HG03280 (cell line): Measurements from ENCODE around the gene MTFP1.
"Not testable (repeated sequence)": the region's sequence is repeated elsewhere in the genome, so short reads cannot be mapped to it uniquely, and the experiment has no call there.

ENCODE experiments used
- ATAC-seq: cut with Tn5 transposase; IDR thresholded peaks from one replicate; pipeline ENCODE4 v1.9.1; 2021; ENCODE audit warnings: mild to moderate bottlenecking, moderate library complexity; ENCODE audit not compliant: unreplicated experiment

MTFP1 gene

DNA sequence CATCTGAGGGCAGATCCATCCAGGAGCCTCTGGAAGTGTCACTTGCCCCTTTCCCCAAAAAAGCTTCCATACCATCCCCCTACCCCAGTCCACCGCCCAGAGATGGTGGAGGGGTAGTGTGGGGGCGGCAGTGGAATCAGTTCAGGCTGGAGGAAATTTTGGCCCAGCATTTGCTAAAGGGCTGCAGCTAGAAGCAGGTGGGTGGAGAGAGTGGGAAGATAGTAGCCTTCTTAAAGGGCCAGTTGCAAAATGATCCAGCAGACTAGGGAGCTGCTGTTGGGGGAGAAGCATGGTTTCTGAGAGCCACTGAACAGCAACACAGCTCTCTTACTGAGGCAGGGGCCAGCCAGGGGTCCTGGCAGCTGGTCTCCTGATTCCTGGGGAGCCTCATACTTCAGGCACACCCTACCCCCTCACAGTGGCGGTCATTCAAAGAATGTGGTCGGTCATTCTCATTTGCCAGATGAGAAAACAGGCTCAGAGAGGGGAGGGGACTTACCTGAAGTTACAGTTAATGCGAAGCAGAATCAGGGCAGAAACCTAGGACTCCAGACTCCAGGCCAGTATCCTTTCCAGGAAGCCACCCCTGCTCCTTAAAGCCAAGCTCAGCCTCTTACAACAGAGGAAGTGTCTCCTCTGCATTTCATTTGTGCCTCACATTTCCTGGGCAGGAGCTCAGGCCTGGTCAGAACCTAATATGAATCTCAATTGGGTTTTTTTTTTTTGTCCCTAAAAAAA lies 23.4 kb upstream of the MTFP1 start:
- no peak for ATAC-seq

DNA sequence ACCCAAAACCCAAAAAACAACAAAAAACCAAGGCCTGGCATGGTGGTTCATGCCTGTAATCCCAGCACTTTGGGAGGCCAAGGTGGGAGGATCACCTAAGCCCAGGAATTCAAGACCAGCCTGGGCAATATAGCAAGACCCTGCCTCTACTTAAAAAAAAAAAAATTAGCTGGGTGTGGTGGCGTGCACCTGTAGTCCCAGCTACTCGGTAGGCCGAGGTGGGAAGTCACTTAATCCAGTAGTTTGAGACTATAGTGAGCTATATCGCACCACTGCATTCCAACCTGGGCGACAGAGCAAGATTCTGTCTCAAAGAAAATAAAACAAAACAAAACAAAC lies 22.8 kb upstream of the MTFP1 start:
- not testable (repeated sequence) for ATAC-seq

DNA sequence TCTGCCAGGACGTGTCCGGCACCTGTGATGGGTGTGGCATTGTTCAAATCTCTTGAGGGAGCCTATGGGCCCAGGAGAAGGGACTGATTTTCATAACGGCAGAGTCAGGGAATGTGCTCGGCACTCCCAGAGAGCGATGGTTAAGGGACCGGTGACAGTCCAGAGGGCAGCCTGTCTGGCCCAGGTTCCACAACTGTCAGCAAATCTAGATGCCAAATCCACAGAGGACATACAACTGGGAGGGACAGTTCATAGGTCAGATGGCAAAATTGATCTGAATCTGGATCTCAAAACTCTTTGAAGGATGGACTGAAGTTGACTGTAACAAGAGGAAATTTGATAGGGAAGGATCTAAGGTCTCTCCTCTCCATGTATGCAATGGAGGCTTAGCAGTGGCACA lies 21.3 kb upstream of the MTFP1 start:
- ATAC-seq: no peak

GRCh38 chr22:30405731-30406130 lies 19.8 kb upstream of the MTFP1 start:
- no peak for ATAC-seq

- no peak for ATAC-seq
Observed at GRCh38 chr22:30406400-30406799, 19.2 kb upstream of the MTFP1 start.

- no peak for ATAC-seq
Observed at GRCh38 chr22:30408388-30409102, 17.0 kb upstream of the MTFP1 start.

- ATAC-seq: no peak
Observed at GRCh38 chr22:30411780-30412179, 13.8 kb upstream of the MTFP1 start.

GRCh38 chr22:30413001-30413400 lies 12.6 kb upstream of the MTFP1 start:
- ATAC-seq: no peak

GRCh38 chr22:30413745-30414524 lies 11.6 kb upstream of the MTFP1 start:
- ATAC-seq: no peak

DNA sequence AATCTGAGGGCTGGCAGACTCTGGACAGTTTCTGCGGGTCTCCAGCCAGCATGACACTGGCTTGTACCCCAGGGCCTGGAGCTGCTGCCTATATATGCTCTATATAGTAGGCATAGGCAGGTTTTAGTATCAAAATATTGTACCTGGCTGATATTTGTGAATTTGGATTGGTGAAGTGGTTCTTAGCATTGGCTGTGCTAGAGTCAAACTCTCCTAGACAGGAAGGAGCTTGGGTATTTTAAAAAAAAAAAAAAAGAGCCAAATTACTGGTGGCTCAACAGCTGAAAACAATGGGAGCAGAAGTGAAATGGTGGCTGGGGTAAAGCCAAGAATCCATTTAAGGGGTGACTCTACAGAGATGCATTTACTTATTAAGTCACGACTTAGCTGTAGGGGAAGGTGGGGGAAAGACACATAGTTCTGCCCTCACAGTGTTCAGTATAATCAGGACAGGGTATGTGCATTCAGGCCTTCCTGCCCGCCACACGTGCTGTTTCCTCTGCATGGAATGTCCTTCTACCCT lies 11.0 kb upstream of the MTFP1 start:
- no peak for ATAC-seq

- ATAC-seq: no peak
Observed at GRCh38 chr22:30416403-30416802, 9.2 kb upstream of the MTFP1 start.

GRCh38 chr22:30416837-30417236 lies 8.7 kb upstream of the MTFP1 start:
- no peak for ATAC-seq

- ATAC-seq: no peak
Observed at GRCh38 chr22:30420347-30421125, 5.0 kb upstream of the MTFP1 start.

- no peak for ATAC-seq
Observed at GRCh38 chr22:30421695-30422480, 3.7 kb upstream of the MTFP1 start.

DNA sequence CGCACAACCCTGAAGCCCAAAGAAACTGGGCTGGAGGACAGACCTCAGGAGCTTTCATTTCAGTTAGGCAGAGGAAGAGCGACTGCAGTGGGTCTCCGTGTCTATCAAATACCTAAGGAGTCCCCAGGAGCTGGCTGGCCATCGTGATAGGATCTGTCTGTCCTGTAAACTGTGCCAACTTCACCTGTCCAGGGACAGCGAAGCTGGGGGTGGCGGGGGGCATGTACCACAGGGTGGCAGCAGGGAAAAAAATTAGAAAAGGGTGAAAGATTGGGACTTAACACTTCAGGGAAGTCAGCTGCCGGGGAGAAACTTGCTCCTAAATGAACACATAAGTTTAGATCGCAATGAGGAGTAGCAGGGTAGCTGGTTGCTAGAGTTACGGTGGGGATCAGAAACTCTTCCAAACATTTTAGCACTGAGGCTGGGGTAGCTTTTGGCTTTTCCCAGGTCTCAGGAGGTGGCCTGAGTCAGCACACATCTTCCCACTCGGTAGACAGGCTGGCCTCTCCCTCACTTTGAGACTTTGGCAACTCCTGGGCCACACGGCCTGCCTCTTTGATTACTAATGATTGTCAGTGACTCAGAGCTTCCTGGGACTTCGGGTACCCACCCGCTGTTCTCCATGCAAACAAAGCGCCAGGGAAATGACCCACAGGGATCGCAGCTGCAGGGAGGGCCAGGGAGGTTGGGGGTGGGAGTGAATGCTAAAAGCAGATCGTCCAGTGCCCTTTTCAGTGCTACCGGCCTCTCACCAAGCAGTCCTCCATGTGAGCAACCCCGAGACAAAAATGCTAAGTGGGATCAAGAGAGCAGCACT lies 2.9 kb upstream of the MTFP1 start:
- ATAC-seq: no peak

DNA sequence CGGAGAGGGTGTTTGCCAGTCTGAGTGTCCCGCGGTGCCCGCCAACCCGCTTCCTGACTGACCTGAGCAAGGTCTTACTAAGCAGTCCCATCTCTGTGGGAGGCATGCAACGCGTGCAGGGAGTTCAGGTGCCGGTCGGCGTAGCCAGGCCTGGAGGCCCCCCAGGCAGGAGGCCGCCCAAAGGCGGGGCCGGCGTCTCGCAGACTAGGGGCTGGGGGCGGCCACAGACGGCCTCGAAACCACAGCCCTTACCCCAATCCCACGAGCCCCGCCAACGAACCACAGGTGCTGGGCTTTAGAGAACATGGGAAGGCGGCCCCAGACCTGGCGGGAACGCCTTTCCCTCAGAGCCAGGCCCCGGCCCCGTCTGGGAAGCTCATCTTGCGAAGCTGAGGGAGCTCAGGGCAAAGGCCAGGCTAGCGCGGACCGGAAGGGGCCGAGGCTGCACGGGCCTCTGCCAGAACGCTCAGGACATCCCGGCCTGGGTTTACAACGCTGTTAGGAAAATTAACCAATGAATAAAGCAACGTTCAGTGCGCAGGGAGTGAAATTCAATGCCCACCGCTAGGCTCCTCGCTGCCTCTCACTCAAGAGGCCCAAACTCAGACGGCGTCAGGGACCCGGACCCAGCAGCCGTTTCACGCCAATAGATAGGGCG lies 2.1 kb upstream of the MTFP1 start:
- peak; percentile 17 for ATAC-seq

GRCh38 chr22:30423959-30424533 lies 1.5 kb upstream of the MTFP1 start:
- ATAC-seq: peak; percentile 81
